PC-3 (cell line): ENCODE data around the gene CYP46A1. TPM values are rescaled to one million over a fixed set of nuclear protein-coding genes. Genes with fewer than 3 reads are reported as not detected.

Source experiments
- ATAC-seq: fragments of 200-7000 bp; cut with Tn5 transposase; 2 replicates; pipeline ENCODE4 v1.9.1; 2020; ENCODE audit warnings: mild to moderate bottlenecking, moderate library complexity
- BruUV-seq: library from RNA; stranded (reverse); fragments of 400-500 nt; replicated peaks from 2 replicates; lab custom pipeline; 2021; lab: Mats Ljungman, UMichigan
- CTCF ChIA-PET: fragments of 300-600 bp; sonication (Branson Sonifier 250); formaldehyde crosslinking; loops from one replicate; lab custom pipeline; 2022; ENCODE audit warnings: antibody characterized with exemption; lab: Charles Lee
- POLR2A ChIA-PET: fragments of 300-600 bp; sonication (Branson Sonifier 250); formaldehyde crosslinking; loops from one replicate; lab custom pipeline; 2022; ENCODE audit warnings: antibody characterized with exemption; ENCODE audit not compliant: unreplicated experiment; lab: Charles Lee
- DNase-seq: peaks from one replicate; pipeline ENCODE4 v3.0.0-alpha.2; 2015
- H2AFZ ChIP-seq: fragments of 300-600 bp; sonication (generic); 2 replicates; pipeline ENCODE4 v1.6.0; 2016; ENCODE audit warnings: antibody characterized with exemption, low read length
- H3F3A ChIP-seq: fragments of 300-600 bp; sonication (generic); one replicate; pipeline ENCODE4 v1.6.0; 2017; ENCODE audit warnings: antibody characterized with exemption, low read length, control low read depth, mild to moderate bottlenecking; ENCODE audit not compliant: unreplicated experiment
- H3K27ac ChIP-seq: fragments of 300-600 bp; sonication (generic); 2 replicates; pipeline ENCODE4 v1.5.1; 2016; ENCODE audit warnings: mild to moderate bottlenecking, low read length
- H3K27me3 ChIP-seq: fragments of 300-600 bp; sonication (generic); 2 replicates; pipeline ENCODE4 v1.6.1; 2016; ENCODE audit warnings: low read length, mixed read lengths
- H3K36me3 ChIP-seq: fragments of 300-600 bp; sonication (generic); 2 replicates; pipeline ENCODE4 v1.6.1; 2016; ENCODE audit warnings: low read depth, mixed run types, low read length, mixed read lengths
- H3K4me1 ChIP-seq: fragments of 300-600 bp; sonication (generic); 2 replicates; pipeline ENCODE4 v1.5.1; 2016; ENCODE audit warnings: low read length; ENCODE audit not compliant: insufficient read depth
- H3K4me2 ChIP-seq: fragments of 300-600 bp; sonication (generic); 2 replicates; pipeline ENCODE4 v1.6.0; 2016; ENCODE audit warnings: low read length
- H3K4me3 ChIP-seq: fragments of 300-600 bp; sonication (generic); 2 replicates; pipeline ENCODE4 v1.5.1; 2016; ENCODE audit warnings: mild to moderate bottlenecking, low read length, mixed read lengths
- H3K79me2 ChIP-seq: fragments of 300-600 bp; sonication (generic); 2 replicates; pipeline ENCODE4 v1.6.1; 2017; ENCODE audit warnings: low read length, mixed read lengths
- H3K9ac ChIP-seq: fragments of 300-600 bp; sonication (generic); 2 replicates; pipeline ENCODE4 v1.6.0; 2016; ENCODE audit warnings: mild to moderate bottlenecking, low read length
- H3K9me2 ChIP-seq: fragments of 300-600 bp; sonication (generic); replicated peaks from 2 replicates; pipeline ENCODE4 v1.6.1; 2016; ENCODE audit warnings: mixed run types, low read length, mixed read lengths
- H3K9me3 ChIP-seq: fragments of 300-600 bp; sonication (generic); 2 replicates; pipeline ENCODE4 v1.6.1; 2016; ENCODE audit warnings: low read length, mixed read lengths
- H4K20me1 ChIP-seq: fragments of 300-600 bp; sonication (generic); 2 replicates; pipeline ENCODE4 v1.6.1; 2016; ENCODE audit warnings: low read length, mixed read lengths
- EZH2 ChIP-seq: fragments of 300-600 bp; sonication (generic); IDR thresholded peaks from one replicate; pipeline ENCODE4 v1.6.1; 2017; ENCODE audit warnings: antibody characterized with exemption, mild to moderate bottlenecking, low read length; ENCODE audit not compliant: unreplicated experiment
- EZH2phosphoT487 ChIP-seq: fragments of 300-600 bp; sonication (generic); IDR thresholded peaks from 2 replicates; pipeline ENCODE4 v1.6.1; 2018; ENCODE audit warnings: mild to moderate bottlenecking, antibody characterized with exemption, low read length, borderline replicate concordance
- intact Hi-C: fragments of 100-400 bp; cut with micrococcal nuclease; formaldehyde crosslinking; loops from 2 replicates; pipeline ENCODE4 v1.9.0; 2023
- total RNA-seq: library from RNA; depleted of rRNA; stranded (reverse); fragments of >200 nt; gene quantifications from 2 replicates; pipeline ENCODE4 v1.2.3, GENCODE V29; 2014
- TF ChIP-seq, protein P1 (sequence below): fragments of 300-600 bp; sonication (generic); conservative IDR thresholded peaks from 2 replicates; pipeline ENCODE4 v1.5.1; 2017; ENCODE audit warnings: antibody characterized with exemption, low read depth, mild to moderate bottlenecking, low read length

The CYP46A1 gene
- total RNA-seq, 1 experiment from 2014 or later: 1.2 TPM

DNA sequence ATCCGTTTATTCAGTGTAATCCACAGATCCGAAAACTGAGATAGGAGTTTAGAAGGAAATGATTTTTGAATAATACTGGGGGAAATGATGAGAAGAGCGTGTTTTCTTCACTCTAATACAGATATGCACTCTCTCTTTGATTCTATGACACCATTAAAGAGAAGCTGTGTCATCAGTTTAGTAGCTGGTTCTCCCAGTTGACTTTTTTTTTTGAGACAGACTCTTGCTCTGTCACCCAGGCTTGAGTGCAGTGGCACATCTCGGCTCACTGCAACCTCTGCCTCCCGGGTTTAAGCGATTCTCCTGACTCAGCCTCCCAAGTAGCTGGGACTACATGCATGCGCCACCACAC, 60.8 kb downstream of the CYP46A1 start:
- H4K20me1 ChIP-seq: no peaks in the 10 kb centered on the region
- no peaks in the 10 kb centered on the region for H3K79me2 ChIP-seq
- DNase-seq: no peak
- no peaks in the 10 kb centered on the region for H3K27me3 ChIP-seq
- no peaks in the 10 kb centered on the region for H3K9me2 ChIP-seq
- peaks cover 12% of the 10 kb centered on the region; the same call in 1 of the 2 replicates for H3K4me1 ChIP-seq
- no peaks in the 10 kb centered on the region for H3K9me3 ChIP-seq
- no peak overlapping the region for H2AFZ ChIP-seq
- H3K27ac ChIP-seq: no peak overlapping the region
- CTCF ChIA-PET: no interaction called here
- BruUV-seq: no TSS peak
- H3F3A ChIP-seq: no peaks in the 10 kb centered on the region
- no peak for TF ChIP-seq EZH2
- H3K9ac ChIP-seq: no peak overlapping the region
- no peaks in the 10 kb centered on the region for H3K36me3 ChIP-seq
- ATAC-seq: no peak
- H3K4me2 ChIP-seq: no peak overlapping the region
- no peak overlapping the region for H3K4me3 ChIP-seq
- intact Hi-C loops: no loop called here
- POLR2A ChIA-PET: no interaction called here

DNA sequence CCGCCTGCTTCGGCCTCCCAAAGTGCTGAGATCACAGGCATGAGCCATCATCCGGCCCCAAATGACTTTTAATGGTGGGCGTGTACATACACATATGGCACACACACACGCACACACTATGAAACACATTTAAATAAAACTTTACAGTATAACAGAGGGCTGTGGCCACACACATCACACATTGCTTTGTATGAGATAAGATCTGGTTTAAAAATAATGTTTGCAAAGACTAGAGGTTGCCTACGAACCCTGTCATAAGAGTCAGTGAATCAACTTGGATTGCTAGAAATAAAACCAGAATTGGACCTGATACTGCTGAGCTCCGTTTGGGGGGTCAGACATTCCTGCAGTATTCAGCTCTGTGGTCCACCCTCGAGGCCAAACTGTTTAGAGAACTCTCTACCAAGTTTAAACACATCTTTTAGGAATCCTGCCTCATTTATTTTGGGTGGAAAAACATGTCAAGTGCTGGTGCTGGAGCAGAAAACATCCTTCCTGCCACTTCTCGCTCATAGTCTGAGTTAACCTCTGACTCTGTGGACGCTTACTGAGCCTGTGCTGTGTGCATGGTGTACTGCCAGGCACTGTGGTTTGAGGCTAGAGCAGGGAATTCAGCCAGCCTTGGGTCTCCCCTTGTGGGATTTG, 61.3 kb downstream of the CYP46A1 start:
- DNase-seq (no peak), ATAC-seq (peak; percentile 9; the same call in 1 of the 2 replicates)
- Histone ChIP-seq H4K20me1 (no peaks in the 10 kb centered on the region), H3K79me2 (no peaks in the 10 kb centered on the region), H3K4me2 (no peak overlapping the region), H2AFZ (no peak overlapping the region), H3K4me3 (no peak overlapping the region), H3K36me3 (no peaks in the 10 kb centered on the region), H3K9me2 (no peaks in the 10 kb centered on the region), H3F3A (no peaks in the 10 kb centered on the region), H3K27me3 (no peaks in the 10 kb centered on the region), H3K27ac (no peak overlapping the region), H3K4me1 (peaks cover 12% of the 10 kb centered on the region; the same call in 1 of the 2 replicates), H3K9me3 (no peaks in the 10 kb centered on the region), H3K9ac (no peak overlapping the region)
- ChIA-PET POLR2A (no interaction called here), CTCF (no interaction called here)
- BruUV-seq: no TSS peak
- intact Hi-C loops: no loop called here
- no peak for TF ChIP-seq EZH2
- TF ChIP-seq, protein P1, sequence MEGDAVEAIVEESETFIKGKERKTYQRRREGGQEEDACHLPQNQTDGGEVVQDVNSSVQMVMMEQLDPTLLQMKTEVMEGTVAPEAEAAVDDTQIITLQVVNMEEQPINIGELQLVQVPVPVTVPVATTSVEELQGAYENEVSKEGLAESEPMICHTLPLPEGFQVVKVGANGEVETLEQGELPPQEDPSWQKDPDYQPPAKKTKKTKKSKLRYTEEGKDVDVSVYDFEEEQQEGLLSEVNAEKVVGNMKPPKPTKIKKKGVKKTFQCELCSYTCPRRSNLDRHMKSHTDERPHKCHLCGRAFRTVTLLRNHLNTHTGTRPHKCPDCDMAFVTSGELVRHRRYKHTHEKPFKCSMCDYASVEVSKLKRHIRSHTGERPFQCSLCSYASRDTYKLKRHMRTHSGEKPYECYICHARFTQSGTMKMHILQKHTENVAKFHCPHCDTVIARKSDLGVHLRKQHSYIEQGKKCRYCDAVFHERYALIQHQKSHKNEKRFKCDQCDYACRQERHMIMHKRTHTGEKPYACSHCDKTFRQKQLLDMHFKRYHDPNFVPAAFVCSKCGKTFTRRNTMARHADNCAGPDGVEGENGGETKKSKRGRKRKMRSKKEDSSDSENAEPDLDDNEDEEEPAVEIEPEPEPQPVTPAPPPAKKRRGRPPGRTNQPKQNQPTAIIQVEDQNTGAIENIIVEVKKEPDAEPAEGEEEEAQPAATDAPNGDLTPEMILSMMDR: no peak
- no peak for TF ChIP-seq EZH2phosphoT487

DNA sequence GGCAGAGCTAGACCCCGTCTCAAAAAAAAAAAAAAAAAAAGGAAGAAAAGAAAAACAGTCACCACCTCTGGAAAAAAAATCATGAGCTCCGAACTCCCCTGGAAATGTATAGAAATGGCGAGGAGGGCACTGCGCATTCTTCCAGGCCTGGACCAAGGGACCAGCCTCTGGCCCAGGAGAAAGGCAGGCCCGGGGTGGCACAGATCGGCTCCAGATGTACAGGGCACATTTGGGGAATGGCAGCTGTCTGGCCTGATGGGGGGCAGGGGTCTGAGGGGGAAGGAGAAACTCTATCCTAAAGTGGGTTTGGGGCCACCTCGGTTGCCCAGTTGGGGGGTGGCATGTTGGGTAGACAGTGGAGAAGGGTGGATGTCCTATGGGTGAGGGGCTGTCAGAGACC, 63.1 kb downstream of the CYP46A1 start:
- no peaks in the 10 kb centered on the region for H3K79me2 ChIP-seq
- H4K20me1 ChIP-seq: no peaks in the 10 kb centered on the region
- CTCF ChIA-PET: interaction anchor here (0.6 to 0.9 kb wide), 4 partner anchors 11 to 515 kb away, joined by 3 to 5 read pairs (median 4); no protein-coding TSS in a partner anchor
- DNase-seq (no peak), ATAC-seq (no peak)
- no peaks in the 10 kb centered on the region for H3F3A ChIP-seq
- no peak overlapping the region for H3K27ac ChIP-seq
- H3K4me2 ChIP-seq: no peak overlapping the region
- H3K4me3 ChIP-seq: no peak overlapping the region
- H3K36me3 ChIP-seq: no peaks in the 10 kb centered on the region
- POLR2A ChIA-PET: interaction anchor here (0.6 kb wide), 1 partner anchor 46 kb away, joined by 12 read pairs; the partner anchor contains the start of gene EML1
- peaks cover 17% of the 10 kb centered on the region for H3K4me1 ChIP-seq
- H3K9me3 ChIP-seq: no peaks in the 10 kb centered on the region
- no peaks in the 10 kb centered on the region for H3K9me2 ChIP-seq
- intact Hi-C loops: no loop called here
- no peaks in the 10 kb centered on the region for H3K27me3 ChIP-seq
- H3K9ac ChIP-seq: no peak overlapping the region
- no TSS peak for BruUV-seq
- TF ChIP-seq EZH2 (no peak), EZH2phosphoT487 (no peak)
- TF ChIP-seq, protein P1: no peak
- H2AFZ ChIP-seq: no peak overlapping the region
